Tibial artery (tissue), 4 donors: ENCODE measurements around the gene KRTAP1-3.
"Not testable (repeated sequence)": the region's sequence is repeated elsewhere in the genome, so short reads cannot be mapped to it uniquely, and the experiment has no call there.

Experiments used
- DNase-seq, 2 donors: peaks; one replicate each; pipeline ENCODE4 v3.0.0-alpha.2; 2019
- H3K27ac ChIP-seq, 2 donors: fragments of 200-600 bp; sonication (generic) in 1 of 2; 1 replicate in 1 of 2; 2 replicates in 1 of 2; pipeline ENCODE4 v1.5.1; 2018 to 2019; ENCODE audit warnings: mild to moderate bottlenecking in 1 of 2
- H3K27me3 ChIP-seq, 2 donors: fragments of 200-600 bp; sonication (generic) in 1 of 2; one replicate each; pipeline versions ENCODE4 v1.5.1 to v1.6.0; 2016 to 2019
- H3K36me3 ChIP-seq, 3 donors: fragments of 200-600 bp; sonication (generic) in 2 of 3; one replicate each; pipeline ENCODE4 v1.5.1; 2016 to 2019; ENCODE audit warnings: mild to moderate bottlenecking in 2 of 3
- H3K4me1 ChIP-seq, 4 donors: fragments of 200-600 bp; sonication (generic) in 2 of 4; 1 replicate in 3 of 4; 2 replicates in 1 of 4; pipeline ENCODE4 v1.5.1; 2016 to 2019
- H3K4me3 ChIP-seq, 2 donors: fragments of 200-600 bp; sonication (generic) in 1 of 2; 1 replicate in 1 of 2; 2 replicates in 1 of 2; pipeline ENCODE4 v1.5.1; 2018 to 2019; ENCODE audit warnings: mild to moderate bottlenecking in 2 of 2
- H3K9me3 ChIP-seq, 3 donors: fragments of 200-600 bp; sonication (generic) in 1 of 3; one replicate each; pipeline ENCODE4 v1.5.1; 2016 to 2019
- intact Hi-C: fragments of 100-400 bp; cut with DNase I; formaldehyde crosslinking; loops from one replicate; pipeline ENCODE4 v1.15.0; 2023; ENCODE audit warnings: low total_unique reads
- TF ChIP-seq, protein P1 (sequence below), 2 experiments: fragments of 200-600 bp in 1 of 2; fragments of 450-650 bp in 1 of 2; IDR thresholded peaks; one replicate each; pipeline ENCODE4 v1.5.1; 2017 to 2019; ENCODE audit warnings: antibody characterized with exemption in 2 of 2, mild to moderate bottlenecking in 1 of 2, moderate library complexity in 1 of 2

Gene KRTAP1-3

DNA sequence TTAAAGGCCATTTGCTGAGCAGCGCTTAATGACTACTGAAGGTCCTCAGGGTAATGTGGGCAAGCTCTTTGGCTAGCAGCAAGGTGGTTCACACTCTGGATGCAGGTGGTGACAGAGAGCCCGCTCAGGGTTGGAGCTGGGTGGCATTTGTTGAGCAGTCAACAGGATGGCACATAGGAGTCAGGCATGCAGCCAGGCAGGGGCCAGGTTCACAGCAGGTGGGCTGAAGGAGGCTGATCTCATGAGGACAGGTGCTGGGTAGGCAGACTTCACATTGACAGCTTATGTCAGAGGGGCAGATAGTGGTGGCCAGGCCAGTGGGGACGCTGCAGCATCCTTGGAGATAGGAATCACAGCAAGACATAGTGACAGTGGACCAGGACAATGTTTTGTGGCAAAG, 30.3 kb downstream of the KRTAP1-3 start:
- no peaks in the 10 kb centered on the region for H3K27me3 ChIP-seq
- intact Hi-C loops, result no loop called here
- DNase-seq, result no peak
- H3K4me3 ChIP-seq, result no peak overlapping the region
- TF ChIP-seq, protein P1, sequence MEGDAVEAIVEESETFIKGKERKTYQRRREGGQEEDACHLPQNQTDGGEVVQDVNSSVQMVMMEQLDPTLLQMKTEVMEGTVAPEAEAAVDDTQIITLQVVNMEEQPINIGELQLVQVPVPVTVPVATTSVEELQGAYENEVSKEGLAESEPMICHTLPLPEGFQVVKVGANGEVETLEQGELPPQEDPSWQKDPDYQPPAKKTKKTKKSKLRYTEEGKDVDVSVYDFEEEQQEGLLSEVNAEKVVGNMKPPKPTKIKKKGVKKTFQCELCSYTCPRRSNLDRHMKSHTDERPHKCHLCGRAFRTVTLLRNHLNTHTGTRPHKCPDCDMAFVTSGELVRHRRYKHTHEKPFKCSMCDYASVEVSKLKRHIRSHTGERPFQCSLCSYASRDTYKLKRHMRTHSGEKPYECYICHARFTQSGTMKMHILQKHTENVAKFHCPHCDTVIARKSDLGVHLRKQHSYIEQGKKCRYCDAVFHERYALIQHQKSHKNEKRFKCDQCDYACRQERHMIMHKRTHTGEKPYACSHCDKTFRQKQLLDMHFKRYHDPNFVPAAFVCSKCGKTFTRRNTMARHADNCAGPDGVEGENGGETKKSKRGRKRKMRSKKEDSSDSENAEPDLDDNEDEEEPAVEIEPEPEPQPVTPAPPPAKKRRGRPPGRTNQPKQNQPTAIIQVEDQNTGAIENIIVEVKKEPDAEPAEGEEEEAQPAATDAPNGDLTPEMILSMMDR (IDR thresholded peaks at IDR 0.05), result no peak
- H3K27ac ChIP-seq, result no peak overlapping the region
- no peaks in the 10 kb centered on the region for H3K4me1 ChIP-seq
- no peaks in the 10 kb centered on the region for H3K36me3 ChIP-seq
- no peaks in the 10 kb centered on the region for H3K9me3 ChIP-seq

DNA sequence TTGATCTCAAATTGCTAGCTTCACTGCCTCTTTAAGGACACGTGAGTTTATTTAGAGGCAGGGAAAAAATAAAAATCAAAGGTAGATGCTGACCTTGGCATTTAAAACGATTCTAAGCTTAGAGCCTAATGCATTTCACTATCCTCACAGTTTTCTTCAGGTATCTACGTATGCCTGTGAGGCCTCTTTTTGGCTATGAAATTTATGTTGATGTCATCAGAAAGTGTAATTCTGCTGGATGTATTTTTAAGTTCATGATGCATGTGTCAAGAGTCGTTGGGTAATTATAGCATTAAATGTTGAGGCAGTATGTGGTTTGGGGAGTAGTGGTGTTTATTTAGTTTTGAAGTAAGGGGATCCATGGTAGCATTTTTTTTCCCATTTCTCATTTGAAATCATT, 30.7 kb downstream of the KRTAP1-3 start:
- TF ChIP-seq, protein P1 (IDR thresholded peaks at IDR 0.05), result no peak
- no peaks in the 10 kb centered on the region for H3K4me1 ChIP-seq
- intact Hi-C loops, result no loop called here
- no peak overlapping the region for H3K4me3 ChIP-seq
- no peak for DNase-seq
- no peaks in the 10 kb centered on the region for H3K36me3 ChIP-seq
- H3K27me3 ChIP-seq, result no peaks in the 10 kb centered on the region
- no peaks in the 10 kb centered on the region for H3K9me3 ChIP-seq
- no peak overlapping the region for H3K27ac ChIP-seq

DNA sequence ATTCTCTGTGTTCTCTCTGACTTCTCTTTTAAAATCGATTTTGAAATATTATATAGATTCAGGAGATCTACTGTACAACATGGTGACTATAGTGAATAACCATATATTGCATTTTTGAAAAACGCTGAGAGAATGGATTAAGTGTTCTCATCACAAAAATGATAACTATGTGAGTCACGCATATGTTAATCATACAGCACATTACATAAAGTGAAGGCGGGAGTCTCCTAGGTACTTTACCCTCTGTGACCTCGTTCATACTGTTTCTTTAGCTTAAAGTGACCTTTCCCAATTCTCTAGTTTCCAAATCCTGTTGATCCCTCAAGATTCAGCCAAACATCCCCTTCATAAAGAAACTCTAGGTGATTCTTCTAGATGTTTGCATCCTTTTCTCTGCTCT, 31.9 kb downstream of the KRTAP1-3 start:
- intact Hi-C loops, result no loop called here
- H3K9me3 ChIP-seq, result no peaks in the 10 kb centered on the region
- TF ChIP-seq, protein P1 (IDR thresholded peaks at IDR 0.05), result no peak
- H3K4me3 ChIP-seq, result no peak overlapping the region
- no peak for DNase-seq
- no peaks in the 10 kb centered on the region for H3K27me3 ChIP-seq
- no peaks in the 10 kb centered on the region for H3K36me3 ChIP-seq
- no peak overlapping the region for H3K27ac ChIP-seq
- H3K4me1 ChIP-seq, result no peaks in the 10 kb centered on the region

DNA sequence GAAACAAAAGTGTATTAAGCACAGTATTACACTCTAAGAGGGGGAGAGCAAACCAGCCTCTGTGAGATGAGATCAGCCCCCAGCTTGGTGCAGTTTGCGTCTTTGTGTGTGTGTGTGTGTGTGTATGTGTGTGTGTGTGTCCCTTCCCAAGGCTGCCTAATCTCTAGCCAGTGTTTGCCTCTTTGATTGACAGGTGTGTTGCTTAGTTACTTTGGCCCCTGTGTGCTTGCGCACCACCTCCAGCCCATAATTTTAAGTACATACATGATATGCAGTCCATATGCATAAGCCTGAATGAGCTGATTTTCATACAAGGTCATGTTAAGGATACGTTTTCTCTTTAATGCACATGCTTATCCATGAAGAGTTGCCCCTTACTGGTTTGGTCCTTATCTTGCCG, 32.9 kb downstream of the KRTAP1-3 start:
- intact Hi-C loops, result no loop called here
- Histone ChIP-seq H3K27ac (no peak overlapping the region), H3K4me1 (no peaks in the 10 kb centered on the region), H3K27me3 (no peaks in the 10 kb centered on the region), H3K36me3 (no peaks in the 10 kb centered on the region), H3K9me3 (no peaks in the 10 kb centered on the region), H3K4me3 (no peak overlapping the region)
- TF ChIP-seq, protein P1 (IDR thresholded peaks at IDR 0.05), result no peak
- DNase-seq, result no peak

DNA sequence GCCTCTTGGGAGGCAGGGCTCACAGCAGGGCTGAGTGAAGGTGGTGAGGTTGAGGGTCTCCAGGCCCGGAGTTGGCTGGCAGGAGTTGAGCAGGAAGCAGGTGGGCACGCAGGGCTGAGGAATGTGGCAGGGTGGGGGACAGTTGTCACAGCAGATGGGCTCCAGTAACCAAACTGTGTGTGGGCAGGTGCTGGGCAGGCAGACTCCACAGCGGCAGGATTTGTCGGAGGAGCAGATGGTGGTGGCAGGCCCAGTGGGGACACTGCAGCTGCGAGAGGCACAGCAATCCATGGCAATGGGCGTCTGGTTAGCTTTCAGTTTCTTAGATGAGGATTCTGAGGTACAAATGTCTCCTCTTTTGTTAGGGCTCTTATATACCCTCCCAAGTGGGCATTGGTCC, 35.1 kb downstream of the KRTAP1-3 start, which contains the start of gene KRTAP3-2:
Gene KRTAP3-2, minus strand, starts transcription at position 344 of the 400 bp plus-strand sequence. Its CDS starts 53 bp downstream, at position 291.
- H3K27ac ChIP-seq, H3K36me3 ChIP-seq, H3K9me3 ChIP-seq, intact Hi-C loops, H3K27me3 ChIP-seq, H3K4me1 ChIP-seq, H3K4me3 ChIP-seq, DNase-seq: not testable (repeated sequence)

DNA sequence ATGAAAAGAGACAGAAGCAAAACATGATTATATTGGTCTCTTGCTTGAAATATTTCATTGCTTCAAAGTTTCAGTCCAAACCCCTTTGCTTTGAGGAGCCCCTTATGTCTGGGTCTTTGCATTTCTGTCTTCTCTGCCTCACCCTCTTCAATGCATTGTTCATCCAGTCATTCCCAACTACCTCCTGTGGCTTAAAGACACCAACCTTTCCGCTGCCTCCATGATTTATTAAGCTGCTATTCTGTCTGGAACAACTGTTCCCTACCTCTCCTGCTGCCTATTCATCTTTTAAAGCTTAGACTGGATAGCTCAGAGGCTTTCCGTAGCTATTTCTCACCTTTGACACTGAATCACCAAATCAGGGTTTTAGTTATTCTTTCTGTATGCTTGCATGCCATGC, 37.3 kb downstream of the KRTAP1-3 start:
- no peak for DNase-seq
- peaks cover 0 to 12% of the 10 kb centered on the region in 2 donors for H3K27me3 ChIP-seq

More for the DNA sequence above, 37.3 kb downstream of the KRTAP1-3 start:
- Histone ChIP-seq H3K27ac (no peak overlapping the region), H3K4me3 (no peak overlapping the region), H3K9me3 (no peaks in the 10 kb centered on the region), H3K4me1 (no peaks in the 10 kb centered on the region), H3K36me3 (no peaks in the 10 kb centered on the region)
- intact Hi-C loops, result no loop called here
- TF ChIP-seq, protein P1 (IDR thresholded peaks at IDR 0.05), result no peak
